PC-3 (cell line): Measurements from ENCODE around the gene GPC5.

ENCODE experiments used
- CTCF ChIP-seq: fragments of 300-600 bp; sonication (generic); conservative IDR thresholded peaks from 2 replicates; pipeline ENCODE4 v1.5.1; 2017; ENCODE audit warnings: antibody characterized with exemption, low read depth, mild to moderate bottlenecking, low read length
- EZH2 ChIP-seq: fragments of 300-600 bp; sonication (generic); IDR thresholded peaks from one replicate; pipeline ENCODE4 v1.6.1; 2017; ENCODE audit warnings: antibody characterized with exemption, mild to moderate bottlenecking, low read length; ENCODE audit not compliant: unreplicated experiment
- EZH2phosphoT487 ChIP-seq: fragments of 300-600 bp; sonication (generic); IDR thresholded peaks from 2 replicates; pipeline ENCODE4 v1.6.1; 2018; ENCODE audit warnings: mild to moderate bottlenecking, antibody characterized with exemption, low read length, borderline replicate concordance

GRCh38 chr13:92676246-92676645 lies 1277.8 kb downstream of the GPC5 start:
- TF ChIP-seq EZH2 = no peak
- no peak for TF ChIP-seq CTCF
- no peak for TF ChIP-seq EZH2phosphoT487
